GM19452 (cell line): ENCODE results near the gene HYAL1.
"Not testable (repeated sequence)": the region's sequence is repeated elsewhere in the genome, so short reads cannot be mapped to it uniquely, and the experiment has no call there.

ENCODE experiments used
- ATAC-seq: cut with Tn5 transposase; IDR thresholded peaks from one replicate; pipeline ENCODE4 v1.9.1; 2021; ENCODE audit not compliant: unreplicated experiment

The HYAL1 gene

GRCh38 chr3:50319894-50320625, 16.7 kb upstream of the HYAL1 start:
- ATAC-seq: no peak

- ATAC-seq: no peak
Observed at GRCh38 chr3:50319181-50319893, 16.0 kb upstream of the HYAL1 start.

GRCh38 chr3:50318615-50319014, 15.2 kb upstream of the HYAL1 start:
- no peak for ATAC-seq

GRCh38 chr3:50318163-50318562, 14.8 kb upstream of the HYAL1 start:
- ATAC-seq: no peak

- no peak for ATAC-seq
Observed at GRCh38 chr3:50317300-50317699, 13.9 kb upstream of the HYAL1 start.

- ATAC-seq: no peak
Observed at GRCh38 chr3:50316657-50317242, 13.4 kb upstream of the HYAL1 start.

GRCh38 chr3:50314816-50315215, 11.4 kb upstream of the HYAL1 start:
- no peak for ATAC-seq

- ATAC-seq: no peak
Observed at GRCh38 chr3:50314342-50314741, 11.0 kb upstream of the HYAL1 start.

- ATAC-seq: not testable (repeated sequence)
Observed at GRCh38 chr3:50312041-50312440, 8.7 kb upstream of the HYAL1 start.

GRCh38 chr3:50304601-50305000, 1.2 kb upstream of the HYAL1 start:
- ATAC-seq: no peak

GRCh38 chr3:50302095-50303012, 1.0 kb downstream of the HYAL1 start:
- ATAC-seq: no peak

- ATAC-seq: no peak
Observed at GRCh38 chr3:50300681-50301254, 2.6 kb downstream of the HYAL1 start.

- ATAC-seq: no peak
Observed at GRCh38 chr3:50299929-50300680, 3.3 kb downstream of the HYAL1 start.

- no peak for ATAC-seq
Observed at GRCh38 chr3:50299638-50299928, 3.8 kb downstream of the HYAL1 start.

GRCh38 chr3:50298836-50299637, 4.3 kb downstream of the HYAL1 start, which contains the start of the genes HYAL3 and NAA80:
TSS of gene HYAL3 (minus strand) at chr3:50299405. CDS start at chr3:50295602, 3,803 bp downstream.
TSS of gene NAA80 (minus strand) at chr3:50299405. CDS start at chr3:50297463, 1,942 bp downstream.
- peak; percentile 83 for ATAC-seq

GRCh38 chr3:50297896-50298725, 5.3 kb downstream of the HYAL1 start:
- ATAC-seq: no peak

- ATAC-seq: no peak
Observed at GRCh38 chr3:50297384-50297775, 6.0 kb downstream of the HYAL1 start.

- ATAC-seq: no peak
Observed at GRCh38 chr3:50296721-50297383, 6.5 kb downstream of the HYAL1 start.
